Trophoblast cell (in vitro differentiated cells and primary cell): ENCODE measurements around the gene LRRC56.

Experiments
- DNase-seq, 2 donors: peaks; one replicate each; pipeline ENCODE4 v3.0.0-alpha.2; 2016
- H2AFZ ChIP-seq: 2 replicates; pipeline ENCODE4 v1.6.1; 2013; ENCODE audit warnings: low read length, moderate library complexity, mild to moderate bottlenecking; ENCODE audit not compliant: insufficient read depth, poor library complexity
- H2AK5ac ChIP-seq: 2 replicates; pipeline ENCODE4 v1.6.1; 2013; ENCODE audit warnings: mild to moderate bottlenecking, low read length
- H2BK120ac ChIP-seq: 2 replicates; pipeline ENCODE4 v1.6.1; 2013; ENCODE audit warnings: low read length, mild to moderate bottlenecking, moderate library complexity; ENCODE audit not compliant: insufficient read depth, poor library complexity
- H2BK12ac ChIP-seq: 2 replicates; pipeline ENCODE4 v1.6.1; 2013; ENCODE audit warnings: mild to moderate bottlenecking, low read length, moderate library complexity
- H2BK5ac ChIP-seq: 2 replicates; pipeline ENCODE4 v1.6.1; 2013; ENCODE audit warnings: low read length, low read depth, moderate library complexity, mild to moderate bottlenecking; ENCODE audit not compliant: poor library complexity
- H3K14ac ChIP-seq: 2 replicates; pipeline ENCODE4 v1.6.1; 2013; ENCODE audit warnings: mild to moderate bottlenecking, low read length
- H3K18ac ChIP-seq: 2 replicates; pipeline ENCODE4 v1.6.1; 2013; ENCODE audit warnings: mild to moderate bottlenecking, low read length
- H3K23ac ChIP-seq: 2 replicates; pipeline ENCODE4 v1.6.1; 2013; ENCODE audit warnings: low read length
- H3K27ac ChIP-seq: 2 replicates; pipeline ENCODE4 v1.5.1; 2013; ENCODE audit warnings: low read depth, mild to moderate bottlenecking, inconsistent platforms, low read length, moderate library complexity
- H3K27me3 ChIP-seq: 2 replicates; pipeline ENCODE4 v1.6.1; 2013; ENCODE audit warnings: inconsistent platforms, mild to moderate bottlenecking, low read length, moderate library complexity; ENCODE audit not compliant: insufficient read depth
- H3K36me3 ChIP-seq, 2 experiments: 1 replicate in 1 of 2; 2 replicates in 1 of 2; pipeline ENCODE4 v1.6.1; 2013; ENCODE audit warnings: low read length in 2 of 2, mild to moderate bottlenecking in 2 of 2, moderate library complexity in 1 of 2; ENCODE audit not compliant: insufficient read depth in 2 of 2, control insufficient read depth in 1 of 2
- H3K4ac ChIP-seq: 2 replicates; pipeline ENCODE4 v1.6.1; 2013; ENCODE audit warnings: low read depth, mild to moderate bottlenecking, low read length, moderate library complexity
- H3K4me1 ChIP-seq, 2 experiments: 1 replicate in 1 of 2; 2 replicates in 1 of 2; pipeline ENCODE4 v1.6.1; 2013; ENCODE audit warnings: low read length in 2 of 2, mild to moderate bottlenecking in 2 of 2, moderate library complexity in 1 of 2; ENCODE audit not compliant: insufficient read depth in 2 of 2, control insufficient read depth in 1 of 2
- H3K4me2 ChIP-seq: 2 replicates; pipeline ENCODE4 v1.6.1; 2013; ENCODE audit warnings: inconsistent platforms, mild to moderate bottlenecking, low read length, moderate library complexity
- H3K4me3 ChIP-seq: 2 replicates; pipeline ENCODE4 v1.5.1; 2013; ENCODE audit warnings: mild to moderate bottlenecking, low read depth, low read length, inconsistent platforms
- H3K79me1 ChIP-seq: one replicate; pipeline ENCODE4 v1.6.1; 2013; ENCODE audit warnings: low read length
- H3K79me2 ChIP-seq: 2 replicates; pipeline ENCODE4 v1.6.1; 2013; ENCODE audit warnings: low read length, mild to moderate bottlenecking; ENCODE audit not compliant: control insufficient read depth, insufficient read depth, poor library complexity
- H3K9ac ChIP-seq: 2 replicates; pipeline ENCODE4 v1.6.1; 2013; ENCODE audit warnings: mild to moderate bottlenecking, low read length
- H3K9me3 ChIP-seq: 2 replicates; pipeline ENCODE4 v1.6.1; 2013; ENCODE audit warnings: low read depth, mild to moderate bottlenecking, control low read depth, inconsistent platforms, low read length; ENCODE audit not compliant: insufficient read depth
- H4K12ac ChIP-seq: 2 replicates; pipeline ENCODE4 v1.6.1; 2013; ENCODE audit warnings: low read depth, mild to moderate bottlenecking, low read length, moderate library complexity
- H4K8ac ChIP-seq: 2 replicates; pipeline ENCODE4 v1.6.1; 2013; ENCODE audit warnings: low read depth, mild to moderate bottlenecking, low read length, moderate library complexity
- H4K91ac ChIP-seq: one replicate; pipeline ENCODE4 v1.6.1; 2013; ENCODE audit warnings: low read depth, mild to moderate bottlenecking, low read length, moderate library complexity
- WGBS: extraction: QIAGEN DNeasy Blood & Tissue Kit; methylation state at CpG from one replicate; pipeline ENCODE4 v1.1.7; 2013; ENCODE audit warnings: missing lambda C conversion rate; ENCODE audit not compliant: insufficient read length, insufficient coverage; ENCODE audit errors: extremely low coverage; 5-methylcytosine and 5-hydroxymethylcytosine counted together

Gene LRRC56

DNA sequence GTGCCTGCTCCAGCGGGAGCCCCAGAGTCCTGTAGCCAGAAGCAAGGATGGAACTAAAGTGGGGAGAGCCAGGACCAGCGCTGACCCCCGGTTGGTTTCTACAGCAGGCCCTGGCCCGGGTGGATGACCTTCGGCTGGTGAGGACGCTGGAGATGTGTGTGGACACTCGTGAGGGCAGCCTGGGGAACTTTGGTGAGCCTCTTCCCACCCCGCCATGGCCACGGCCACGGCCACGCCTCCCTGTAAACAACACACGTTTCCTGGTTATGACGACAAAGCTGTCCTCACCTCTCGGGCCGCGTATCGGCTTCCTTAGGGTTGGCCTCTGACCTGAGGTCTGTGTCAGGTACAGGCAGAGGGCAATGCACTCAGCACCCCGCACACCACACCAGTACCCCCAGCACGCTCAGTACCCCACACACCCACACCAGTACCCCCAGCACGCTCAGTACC lies 4.1 kb downstream of the LRRC56 start:
- Histone ChIP-seq H3K9me3 (peaks cover 3% of the 10 kb centered on the region), H3K4me2 (no peak overlapping the region), H3K36me3 (no peaks in the 10 kb centered on the region), H3K4me3 (no peak overlapping the region), H3K27me3 (peaks cover 12% of the 10 kb centered on the region), H3K27ac (no peak overlapping the region), H2BK120ac (no peak overlapping the region), H3K79me2 (no peaks in the 10 kb centered on the region), H4K8ac (no peak overlapping the region), H2BK5ac (no peak overlapping the region), H4K91ac (no peak overlapping the region), H3K9ac (no peak overlapping the region), H3K4ac (no peak overlapping the region), H3K23ac (no peak overlapping the region), H3K14ac (no peak overlapping the region), H3K18ac (no peak overlapping the region), H2AFZ (no peak overlapping the region), H4K12ac (no peak overlapping the region), H3K79me1 (peaks cover 6% of the 10 kb centered on the region), H2BK12ac (no peak overlapping the region), H2AK5ac (no peak overlapping the region), H3K4me1 (peaks cover 13% of the 10 kb centered on the region in 2 experiments)
- no peak for DNase-seq
- no CpG with 5 or more reads among the region's 20 CpGs for WGBS

DNA sequence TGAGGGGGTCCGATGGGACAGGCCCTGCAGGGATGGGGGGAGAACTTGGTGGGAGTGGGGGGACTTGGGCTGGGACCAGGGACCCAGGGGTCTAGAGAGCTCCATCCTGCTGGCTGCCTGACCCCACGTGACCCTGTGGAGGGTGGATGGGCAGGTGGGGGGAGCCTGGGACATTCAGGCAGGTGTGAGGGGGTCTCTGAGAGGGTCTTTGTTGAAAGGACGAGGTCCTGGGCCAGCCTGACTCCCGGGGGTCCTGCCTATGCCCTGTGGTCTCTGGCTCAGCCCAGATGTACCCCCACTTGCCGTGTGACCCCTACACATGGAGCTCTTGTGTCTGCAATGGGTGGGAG lies 7.5 kb downstream of the LRRC56 start:
- Histone ChIP-seq H2BK120ac (no peak overlapping the region), H3K4ac (no peak overlapping the region), H2BK5ac (no peak overlapping the region), H3K9me3 (no peaks in the 10 kb centered on the region), H3K27me3 (no peaks in the 10 kb centered on the region), H2AFZ (no peak overlapping the region), H3K27ac (no peak overlapping the region), H4K12ac (no peak overlapping the region), H3K4me1 (no peaks in the 10 kb centered on the region), H3K36me3 (no peaks in the 10 kb centered on the region), H3K9ac (no peak overlapping the region), H3K18ac (no peak overlapping the region), H4K8ac (no peak overlapping the region), H3K23ac (no peak overlapping the region), H4K91ac (no peak overlapping the region), H2AK5ac (no peak overlapping the region), H3K79me1 (no peaks in the 10 kb centered on the region), H3K4me2 (no peak overlapping the region), H3K4me3 (no peak overlapping the region), H3K79me2 (no peaks in the 10 kb centered on the region), H3K14ac (no peak overlapping the region), H2BK12ac (no peak overlapping the region)
- no CpG with 5 or more reads among the region's 5 CpGs for WGBS
- DNase-seq = no peak

DNA sequence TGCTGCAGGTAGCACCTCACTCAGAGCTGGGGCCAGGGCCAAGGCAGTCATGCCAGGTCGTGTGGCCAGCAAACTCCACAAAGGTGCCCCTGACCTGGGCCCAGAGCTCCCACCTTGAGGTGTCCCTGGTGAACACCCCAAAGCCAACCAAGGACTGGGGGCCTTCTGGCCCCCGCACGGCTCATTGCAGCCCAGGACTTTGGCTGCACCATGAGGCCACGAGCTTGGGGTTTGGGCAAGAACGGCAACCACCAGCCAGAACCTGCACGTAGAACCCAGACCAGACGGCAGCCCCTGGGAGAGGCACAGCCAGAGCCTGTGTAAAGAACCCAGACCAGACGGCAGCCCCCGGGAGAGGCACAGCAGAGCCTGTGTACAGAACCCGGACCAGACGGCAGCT lies 7.8 kb downstream of the LRRC56 start:
- Histone ChIP-seq H4K12ac (no peak overlapping the region), H3K14ac (no peak overlapping the region), H3K79me2 (no peaks in the 10 kb centered on the region), H3K9me3 (no peaks in the 10 kb centered on the region), H2BK5ac (no peak overlapping the region), H3K79me1 (no peaks in the 10 kb centered on the region), H3K18ac (no peak overlapping the region), H4K91ac (no peak overlapping the region), H4K8ac (no peak overlapping the region), H3K23ac (no peak overlapping the region), H3K27ac (no peak overlapping the region), H2BK12ac (no peak overlapping the region), H3K4me1 (no peaks in the 10 kb centered on the region), H2AFZ (no peak overlapping the region), H2AK5ac (no peak overlapping the region), H3K4me3 (no peak overlapping the region), H3K4me2 (no peak overlapping the region), H2BK120ac (no peak overlapping the region), H3K4ac (no peak overlapping the region), H3K9ac (no peak overlapping the region), H3K27me3 (no peaks in the 10 kb centered on the region), H3K36me3 (no peaks in the 10 kb centered on the region)
- whole genome bisulfite sequencing = no CpG with 5 or more reads among the region's 11 CpGs
- no peak for DNase-seq

DNA sequence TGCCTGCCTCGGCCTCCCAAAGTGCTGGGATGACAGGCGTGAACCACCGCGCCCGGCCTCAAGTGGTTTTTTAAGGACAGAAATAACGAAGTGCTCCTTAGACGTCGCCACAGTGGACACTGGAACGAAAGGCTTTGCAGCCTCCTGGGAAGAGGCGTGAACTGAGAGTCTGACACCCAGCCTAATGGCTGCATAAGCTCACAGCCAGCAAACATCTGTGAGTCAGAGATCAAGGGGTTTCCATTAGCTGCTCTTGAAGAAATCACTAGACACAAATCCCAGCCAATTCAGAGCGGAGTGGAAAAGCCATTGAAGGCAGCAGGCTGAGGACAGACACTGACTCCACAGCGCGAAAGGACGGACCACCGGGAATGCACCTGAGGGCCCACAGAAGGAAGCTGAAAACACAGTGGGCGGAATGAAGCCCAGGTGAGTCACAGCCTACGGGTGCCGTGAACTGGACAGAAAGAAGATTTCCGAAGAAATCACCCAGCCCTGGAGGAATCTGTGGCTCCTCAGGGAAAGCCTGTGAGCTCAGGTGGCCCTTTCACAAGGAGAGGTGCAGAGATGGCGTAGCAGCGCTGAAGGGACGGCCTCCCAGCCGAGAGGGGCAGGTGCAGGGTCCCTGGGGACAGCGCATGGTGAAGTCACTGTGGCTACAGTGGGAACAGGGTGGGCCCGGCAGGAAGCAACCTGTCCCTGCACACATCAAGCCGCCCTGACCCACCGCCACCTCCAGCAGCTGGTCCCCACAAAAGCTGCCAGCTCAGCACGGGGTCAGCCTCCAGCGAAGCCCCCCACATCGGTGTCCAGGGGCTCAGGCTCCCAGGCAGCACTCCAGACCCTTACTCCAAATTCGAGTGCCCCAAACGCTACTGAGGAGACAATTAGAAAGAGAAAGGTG lies 11.6 kb downstream of the LRRC56 start:
- no CpG with 5 or more reads among the region's 32 CpGs for WGBS
- no peak overlapping the region for H3K4me2 ChIP-seq

More for the DNA sequence above, 11.6 kb downstream of the LRRC56 start:
- Histone ChIP-seq H3K79me2 (no peaks in the 10 kb centered on the region), H3K23ac (no peak overlapping the region), H2AFZ (no peak overlapping the region), H3K9ac (no peak overlapping the region), H4K12ac (no peak overlapping the region), H3K14ac (no peak overlapping the region), H3K27me3 (no peaks in the 10 kb centered on the region), H3K36me3 (no peaks in the 10 kb centered on the region), H4K8ac (no peak overlapping the region), H2AK5ac (no peak overlapping the region), H3K79me1 (no peaks in the 10 kb centered on the region), H3K4me1 (peaks cover 7 to 8% of the 10 kb centered on the region in 2 experiments), H3K27ac (no peak overlapping the region), H2BK12ac (no peak overlapping the region), H3K9me3 (no peaks in the 10 kb centered on the region), H2BK5ac (no peak overlapping the region), H3K4me3 (no peak overlapping the region), H2BK120ac (no peak overlapping the region), H4K91ac (no peak overlapping the region), H3K18ac (no peak overlapping the region), H3K4ac (no peak overlapping the region)
- peak; percentile 65 to 70 for DNase-seq
